Lower leg skin (tissue), 4 donors: Measurements from ENCODE around the gene ENPP6. TPM values are rescaled to one million over a fixed set of nuclear protein-coding genes. Genes with fewer than 3 reads are reported as not detected.

Experiments used
- DNase-seq, 2 donors: peaks; one replicate each; pipeline ENCODE4 v3.0.0-alpha.2; 2019; ENCODE audit warnings: low spot score in 2 of 2
- H3K4me3 ChIP-seq: fragments of 200-600 bp; sonication (generic); 2 replicates; pipeline ENCODE4 v1.5.1; 2017; ENCODE audit warnings: mild to moderate bottlenecking, low read depth; ENCODE audit not compliant: poor library complexity, severe bottlenecking
- POLR2A ChIP-seq, 2 donors: fragments of 450-650 bp; IDR thresholded peaks; one replicate each; pipeline ENCODE4 v1.6.1; 2016 to 2017; ENCODE audit warnings: antibody characterized with exemption in 2 of 2, mild to moderate bottlenecking in 1 of 2, moderate library complexity in 1 of 2
- WGBS, 2 donors: methylation state at CpG; one replicate each; pipeline ENCODE4 v1.1.5; 2018; 5-methylcytosine and 5-hydroxymethylcytosine counted together
- intact Hi-C: fragments of 100-400 bp; cut with DNase I; formaldehyde crosslinking; loops from one replicate; pipeline ENCODE4 v1.15.0; 2023; ENCODE audit warnings: low total_unique reads
- total RNA-seq, 4 donors: library from RNA; depleted of rRNA; stranded (reverse); fragments of >200 nt; gene quantifications; one replicate each; pipeline ENCODE4 v1.1.0, GENCODE V29; 2016
- TF ChIP-seq, protein P1 (sequence below), 3 donors: fragments of 450-650 bp; IDR thresholded peaks; one replicate each; pipeline ENCODE4 v1.5.1; 2016; ENCODE audit warnings: antibody characterized with exemption in 3 of 3, mild to moderate bottlenecking in 3 of 3, moderate library complexity in 2 of 3

Gene ENPP6
- total RNA-seq, 4 donors from 2014 or later: 0.16 TPM; not detected in 3

GRCh38 chr4:184112006-184112550, 105.6 kb downstream of the ENPP6 start:
- TF ChIP-seq, protein P1, sequence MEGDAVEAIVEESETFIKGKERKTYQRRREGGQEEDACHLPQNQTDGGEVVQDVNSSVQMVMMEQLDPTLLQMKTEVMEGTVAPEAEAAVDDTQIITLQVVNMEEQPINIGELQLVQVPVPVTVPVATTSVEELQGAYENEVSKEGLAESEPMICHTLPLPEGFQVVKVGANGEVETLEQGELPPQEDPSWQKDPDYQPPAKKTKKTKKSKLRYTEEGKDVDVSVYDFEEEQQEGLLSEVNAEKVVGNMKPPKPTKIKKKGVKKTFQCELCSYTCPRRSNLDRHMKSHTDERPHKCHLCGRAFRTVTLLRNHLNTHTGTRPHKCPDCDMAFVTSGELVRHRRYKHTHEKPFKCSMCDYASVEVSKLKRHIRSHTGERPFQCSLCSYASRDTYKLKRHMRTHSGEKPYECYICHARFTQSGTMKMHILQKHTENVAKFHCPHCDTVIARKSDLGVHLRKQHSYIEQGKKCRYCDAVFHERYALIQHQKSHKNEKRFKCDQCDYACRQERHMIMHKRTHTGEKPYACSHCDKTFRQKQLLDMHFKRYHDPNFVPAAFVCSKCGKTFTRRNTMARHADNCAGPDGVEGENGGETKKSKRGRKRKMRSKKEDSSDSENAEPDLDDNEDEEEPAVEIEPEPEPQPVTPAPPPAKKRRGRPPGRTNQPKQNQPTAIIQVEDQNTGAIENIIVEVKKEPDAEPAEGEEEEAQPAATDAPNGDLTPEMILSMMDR (IDR thresholded peaks at IDR 0.05): no peak
- no peak for TF ChIP-seq POLR2A (IDR thresholded peaks at IDR 0.05)
- H3K4me3 ChIP-seq: no peak overlapping the region
- 62 to 77% methylated on average over 13 of the region's 13 CpGs for WGBS, 2 donors
- intact Hi-C loops: no loop called here
- no peak for DNase-seq

DNA sequence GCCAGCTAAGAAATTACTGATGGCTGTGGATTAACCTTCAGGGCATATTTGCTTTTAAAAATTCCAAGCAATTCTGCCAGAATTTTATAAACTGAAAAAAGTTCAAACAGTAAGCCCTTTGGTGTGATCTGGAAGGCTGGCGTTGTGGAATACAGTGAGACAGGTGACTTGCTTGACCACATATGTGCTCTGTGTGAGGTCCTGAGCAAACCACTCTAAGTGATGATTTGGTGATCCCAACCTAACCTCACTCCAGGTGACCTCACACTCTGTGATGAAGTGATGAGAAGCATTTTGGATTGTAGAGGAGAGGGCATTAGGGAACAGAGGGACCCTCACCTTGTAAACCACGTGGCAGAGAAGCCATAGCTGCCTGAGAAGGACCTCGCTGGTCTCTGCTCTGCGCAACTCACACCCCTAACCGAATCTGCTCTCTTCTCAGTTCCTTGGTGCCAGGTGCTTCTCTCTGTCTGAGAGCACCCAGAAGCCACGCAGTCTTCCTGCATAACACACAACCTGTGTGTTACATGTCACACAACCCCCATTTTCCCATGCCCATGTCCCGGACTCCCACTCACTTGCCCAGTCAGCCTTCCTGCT, 106.3 kb downstream of the ENPP6 start:
- intact Hi-C loops: no loop called here
- WGBS, 2 donors: 90 to 93% methylated on average over 7 of the region's 7 CpGs
- no peak for TF ChIP-seq POLR2A (IDR thresholded peaks at IDR 0.05)
- TF ChIP-seq, protein P1 (IDR thresholded peaks at IDR 0.05): no peak
- DNase-seq: no peak
- no peak overlapping the region for H3K4me3 ChIP-seq

GRCh38 chr4:184110452-184111224, 107.0 kb downstream of the ENPP6 start:
- 91 to 92% methylated on average over 14 of the region's 14 CpGs for WGBS, 2 donors
- intact Hi-C loops: no loop called here
- H3K4me3 ChIP-seq: no peak overlapping the region
- DNase-seq: no peak
- TF ChIP-seq, protein P1 (IDR thresholded peaks at IDR 0.05): no peak
- TF ChIP-seq POLR2A (IDR thresholded peaks at IDR 0.05): no peak

DNA sequence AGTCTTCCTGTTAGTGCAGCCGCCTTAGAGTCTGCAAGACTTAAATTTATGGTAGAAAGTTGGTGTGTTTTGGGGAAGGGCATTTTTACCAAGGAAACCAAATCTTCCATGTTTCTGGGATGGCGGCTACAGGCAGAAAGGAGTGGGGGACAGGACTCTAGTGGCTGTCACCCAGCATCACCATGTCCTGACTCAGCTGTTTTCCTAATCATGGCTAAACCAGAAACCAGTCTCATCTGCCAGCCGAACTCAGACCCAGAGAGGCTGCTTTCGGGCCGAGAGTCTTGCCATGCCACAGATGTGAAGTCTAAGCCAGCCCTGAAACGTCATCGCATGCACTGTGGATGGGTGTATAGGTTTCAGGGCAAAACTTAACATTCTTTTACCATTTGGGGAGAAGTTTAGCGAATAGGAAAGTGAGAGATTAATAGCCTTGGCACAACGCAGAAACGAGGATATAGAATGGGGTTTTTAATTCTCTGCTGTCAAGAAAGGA, 109.6 kb downstream of the ENPP6 start:
- no peak overlapping the region for H3K4me3 ChIP-seq
- TF ChIP-seq POLR2A (IDR thresholded peaks at IDR 0.05): no peak
- TF ChIP-seq, protein P1 (IDR thresholded peaks at IDR 0.05): no peak
- 77 to 88% methylated on average over 10 of the region's 10 CpGs for WGBS, 2 donors
- intact Hi-C loops: no loop called here
- no peak for DNase-seq

DNA sequence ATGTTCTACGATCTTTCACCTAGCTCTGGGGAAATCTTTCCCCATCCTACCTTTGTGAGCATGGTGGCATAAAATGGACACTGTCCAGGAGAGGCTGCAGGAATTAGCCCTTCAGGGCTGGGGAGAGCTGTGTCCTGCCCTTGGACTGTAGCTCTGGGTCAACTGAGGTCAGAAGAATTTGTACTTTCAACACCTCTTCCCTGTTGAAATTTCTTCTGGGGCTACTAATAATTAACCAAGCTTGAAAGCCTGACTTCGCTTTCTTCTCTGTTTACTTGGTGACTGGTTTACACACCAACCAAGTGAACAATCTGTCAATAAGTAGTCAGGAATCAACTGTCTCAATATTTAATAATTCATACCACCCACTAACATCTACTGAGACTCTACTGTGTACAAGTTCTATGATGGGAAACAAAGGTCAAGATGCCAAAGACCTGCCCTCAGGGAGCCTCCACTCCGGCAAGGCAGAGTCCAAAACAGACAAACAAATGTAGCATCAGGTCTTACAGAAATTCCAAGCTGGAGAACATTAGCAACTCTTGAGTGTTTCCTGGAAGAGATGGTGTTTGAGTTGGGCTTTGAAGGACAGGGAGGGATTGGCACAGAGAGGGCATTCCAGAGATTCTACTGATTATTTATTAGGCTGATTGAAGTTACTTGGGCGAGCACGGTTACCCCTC, 113.1 kb downstream of the ENPP6 start:
- H3K4me3 ChIP-seq: no peak overlapping the region
- TF ChIP-seq, protein P1 (IDR thresholded peaks at IDR 0.05): no peak
- TF ChIP-seq POLR2A (IDR thresholded peaks at IDR 0.05): no peak
- 50 to 58% methylated on average over 5 of the region's 5 CpGs for WGBS, 2 donors
- no peak for DNase-seq
- intact Hi-C loops: loop anchor here (5.0 kb wide), 1 partner anchor 262 kb away; no protein-coding TSS in a partner anchor
